Activated CD4-positive, alpha-beta T cell treated with anti-CD3 and anti-CD28 coated beads for 1 hour (primary cell): ENCODE data around the gene UBE2H.
"Not testable (repeated sequence)": the region's sequence is repeated elsewhere in the genome, so short reads cannot be mapped to it uniquely, and the experiment has no call there.

Source experiments
- DNase-seq: peaks from one replicate; pipeline ENCODE4 v3.0.0-alpha.2; 2020

The UBE2H gene

GRCh38 chr7:129841465-129841864, 111.3 kb downstream of the UBE2H start:
- DNase-seq: no peak

- DNase-seq: no peak
These were observed 112.0 kb downstream of the UBE2H start for GRCh38 chr7:129840757-129841156.

GRCh38 chr7:129836983-129837382, 115.8 kb downstream of the UBE2H start:
- DNase-seq: no peak

- no peak for DNase-seq
These were observed 117.2 kb downstream of the UBE2H start for GRCh38 chr7:129835569-129835968.

GRCh38 chr7:129833353-129833752, 119.4 kb downstream of the UBE2H start:
- DNase-seq: not testable (repeated sequence)

GRCh38 chr7:129832701-129833227, 120.0 kb downstream of the UBE2H start:
- DNase-seq: no peak

GRCh38 chr7:129832282-129832681, 120.5 kb downstream of the UBE2H start:
- DNase-seq: no peak

- no peak for DNase-seq
These were observed 121.2 kb downstream of the UBE2H start for GRCh38 chr7:129831424-129832058.

GRCh38 chr7:129830949-129831348, 121.8 kb downstream of the UBE2H start:
- no peak for DNase-seq

GRCh38 chr7:129829737-129830631, 122.8 kb downstream of the UBE2H start:
- DNase-seq: peak; percentile 30

- no peak for DNase-seq
These were observed 123.6 kb downstream of the UBE2H start for GRCh38 chr7:129828989-129829736.

- no peak for DNase-seq
These were observed 124.5 kb downstream of the UBE2H start for GRCh38 chr7:129828078-129828762.

- DNase-seq: no peak
These were observed 125.2 kb downstream of the UBE2H start for GRCh38 chr7:129827467-129827990.

GRCh38 chr7:129826895-129827294, 125.9 kb downstream of the UBE2H start:
- not testable (repeated sequence) for DNase-seq

GRCh38 chr7:129825209-129825970, 127.4 kb downstream of the UBE2H start:
- peak; percentile 82 for DNase-seq

GRCh38 chr7:129824291-129825208, 128.2 kb downstream of the UBE2H start:
- DNase-seq: no peak

GRCh38 chr7:129823143-129823542, 129.6 kb downstream of the UBE2H start:
- DNase-seq: not testable (repeated sequence)

- no peak for DNase-seq
These were observed 131.3 kb downstream of the UBE2H start for GRCh38 chr7:129821476-129821875.

GRCh38 chr7:129816742-129817141, 136.0 kb downstream of the UBE2H start:
- DNase-seq: no peak

GRCh38 chr7:129807863-129808262, 144.9 kb downstream of the UBE2H start:
- no peak for DNase-seq
